H1 (cell line): Measurements from ENCODE around the gene WFDC10B. TPM values are rescaled to one million over a fixed set of nuclear protein-coding genes. Genes with fewer than 3 reads are reported as not detected.

ENCODE experiments used
- CTCF ChIA-PET: fragments of 300-600 bp; sonication (Branson Sonifier 250); formaldehyde crosslinking; loops from one replicate; lab custom pipeline; 2021; ENCODE audit not compliant: partially characterized antibody; lab: Charles Lee
- POLR2A ChIA-PET: fragments of 300-600 bp; sonication (Branson Sonifier 250); formaldehyde crosslinking; loops from one replicate; lab custom pipeline; 2021; ENCODE audit warnings: inconsistent platforms; ENCODE audit not compliant: partially characterized antibody; lab: Charles Lee
- DNase-seq, 2 experiments: peaks; one replicate each; pipeline versions ENCODE4 v3.0.0 to v3.0.0-alpha.2; 2010 to 2022; ENCODE audit warnings: low spot score in 2 of 2, low read depth in 1 of 2, mixed read lengths in 1 of 2
- FAIRE-seq: peaks from 2 replicates; lab custom pipeline; 2011; peaks lifted over from hg19 to GRCh38; lab: Jason Lieb, UNC
- H2AFZ ChIP-seq: 2 replicates; pipeline ENCODE4 v1.8.1; 2012; ENCODE audit warnings: low read length, inconsistent platforms
- H2AK5ac ChIP-seq: 2 replicates; pipeline ENCODE4 v1.6.1; 2013; ENCODE audit warnings: low read depth, low read length
- H2BK120ac ChIP-seq: replicated peaks from 2 replicates; pipeline ENCODE3; 2013; ENCODE audit warnings: low read depth, low read length, inconsistent platforms
- H2BK12ac ChIP-seq: 2 replicates; pipeline ENCODE4 v1.6.1; 2013; ENCODE audit warnings: low read depth, low read length
- H2BK15ac ChIP-seq: 2 replicates; pipeline ENCODE4 v1.6.1; 2013; ENCODE audit warnings: low read length
- H2BK20ac ChIP-seq: 2 replicates; pipeline ENCODE4 v1.6.1; 2013; ENCODE audit warnings: low read length
- H2BK5ac ChIP-seq: 2 replicates; pipeline ENCODE4 v1.6.1; 2013; ENCODE audit warnings: low read depth, low read length
- H3K14ac ChIP-seq: 2 replicates; pipeline ENCODE4 v1.6.1; 2013; ENCODE audit warnings: inconsistent platforms; ENCODE audit not compliant: insufficient read length
- H3K18ac ChIP-seq: 2 replicates; pipeline ENCODE4 v1.6.1; 2013; ENCODE audit warnings: low read length; ENCODE audit errors: extremely low read depth
- H3K23ac ChIP-seq: 2 replicates; pipeline ENCODE4 v1.6.1; 2013; ENCODE audit warnings: inconsistent platforms; ENCODE audit not compliant: insufficient read length
- H3K23me2 ChIP-seq: 2 replicates; pipeline ENCODE4 v1.6.1; 2013; ENCODE audit warnings: low read depth, low read length
- H3K27ac ChIP-seq: 2 replicates; pipeline ENCODE4 v1.6.1; 2011; ENCODE audit warnings: low read depth, low read length, inconsistent platforms
- H3K27me3 ChIP-seq, 4 experiments: replicated peaks in 1 of 4; 1 replicate in 1 of 4; 2 replicates in 3 of 4; pipeline versions ENCODE4 v1.6.1 to v1.8.1; 2011 to 2013; ENCODE audit warnings: low read length in 3 of 4, mild to moderate bottlenecking in 3 of 4, inconsistent platforms in 2 of 4, mixed read lengths in 2 of 4, moderate library complexity in 1 of 4; ENCODE audit not compliant: control insufficient read depth in 3 of 4, insufficient read depth in 3 of 4; ENCODE audit errors: extremely low read depth in 1 of 4
- H3K36me3 ChIP-seq, 4 experiments: 2 replicates each; pipeline versions ENCODE4 v1.6.1 to v1.8.1; 2011 to 2013; ENCODE audit warnings: mild to moderate bottlenecking in 4 of 4, low read length in 3 of 4, moderate library complexity in 2 of 4, control low read depth in 1 of 4, inconsistent platforms in 1 of 4; ENCODE audit not compliant: insufficient read depth in 4 of 4, control insufficient read depth in 2 of 4
- H3K4ac ChIP-seq: replicated peaks from 2 replicates; pipeline ENCODE3; 2013; ENCODE audit warnings: low read length, low read depth, mixed read lengths, inconsistent platforms; ENCODE audit not compliant: insufficient read length
- H3K4me1 ChIP-seq, 4 experiments: replicated peaks in 1 of 4; 1 replicate in 1 of 4; 2 replicates in 3 of 4; pipeline versions ENCODE4 v1.6.1 to v1.8.1; 2011 to 2013; ENCODE audit warnings: low read length in 3 of 4, inconsistent platforms in 2 of 4, mixed read lengths in 1 of 4; ENCODE audit not compliant: insufficient read depth in 4 of 4, control insufficient read depth in 3 of 4
- H3K4me2 ChIP-seq, 2 experiments: 2 replicates each; pipeline versions ENCODE4 v1.6.1 to v1.8.1; 2011 to 2013; ENCODE audit warnings: low read depth in 2 of 2, low read length in 2 of 2, control low read depth in 1 of 2, inconsistent platforms in 1 of 2, mild to moderate bottlenecking in 1 of 2; ENCODE audit not compliant: insufficient read depth in 1 of 2
- H3K4me3 ChIP-seq, 4 experiments: fragments of 200-600, 300-600 bp in 1 of 4; sonication (generic), shearing (Covaris generic), sonication (Bioruptor Twin) in 1 of 4; 2 replicates each; pipeline versions ENCODE4 v1.5.1 to v1.8.1; 2011 to 2016; ENCODE audit warnings: low read length in 4 of 4, low read depth in 3 of 4, control low read depth in 2 of 4, inconsistent platforms in 2 of 4, mild to moderate bottlenecking in 2 of 4, mixed read lengths in 1 of 4, moderate library complexity in 1 of 4; ENCODE audit not compliant: insufficient read depth in 2 of 4; ENCODE audit errors: extremely low read depth in 1 of 4
- H3K56ac ChIP-seq: replicated peaks from 2 replicates; pipeline ENCODE3; 2013; ENCODE audit warnings: low read depth, mild to moderate bottlenecking, mixed read lengths, low read length, inconsistent platforms; ENCODE audit not compliant: insufficient read length
- H3K79me1 ChIP-seq: 2 replicates; pipeline ENCODE4 v1.6.1; 2013; ENCODE audit warnings: low read depth, low read length, control low read depth
- H3K79me2 ChIP-seq, 2 experiments: 2 replicates each; pipeline versions ENCODE4 v1.6.1 to v1.8.1; 2012 to 2013; ENCODE audit warnings: low read length in 2 of 2, mild to moderate bottlenecking in 2 of 2, inconsistent platforms in 1 of 2; ENCODE audit not compliant: insufficient read depth in 2 of 2, control insufficient read depth in 1 of 2
- H3K9ac ChIP-seq, 4 experiments: replicated peaks in 1 of 4; 1 replicate in 1 of 4; 2 replicates in 3 of 4; pipeline versions ENCODE4 v1.6.1 to v1.8.1; 2011 to 2013; ENCODE audit warnings: low read depth in 3 of 4, low read length in 3 of 4, control low read depth in 2 of 4, mild to moderate bottlenecking in 2 of 4, moderate library complexity in 2 of 4, inconsistent platforms in 1 of 4; ENCODE audit errors: extremely low read depth in 1 of 4
- H3K9me3 ChIP-seq, 2 experiments: 2 replicates each; pipeline versions ENCODE4 v1.6.1 to v1.8.1; 2012 to 2013; ENCODE audit warnings: mild to moderate bottlenecking in 2 of 2, moderate library complexity in 2 of 2, control low read depth in 1 of 2, inconsistent platforms in 1 of 2, low read depth in 1 of 2, low read length in 1 of 2, mixed read lengths in 1 of 2; ENCODE audit not compliant: insufficient read depth in 2 of 2
- H4K20me1 ChIP-seq, 2 experiments: replicated peaks in 1 of 2; 2 replicates each; pipeline versions ENCODE3 to v1.8.1; 2011 to 2013; ENCODE audit warnings: inconsistent platforms in 2 of 2, low read length in 2 of 2, mild to moderate bottlenecking in 1 of 2; ENCODE audit not compliant: insufficient read depth in 2 of 2, control insufficient read depth in 1 of 2
- H4K5ac ChIP-seq: 2 replicates; pipeline ENCODE4 v1.6.1; 2013; ENCODE audit warnings: low read length, low read depth, mixed read lengths, inconsistent platforms; ENCODE audit not compliant: insufficient read length
- H4K8ac ChIP-seq: 2 replicates; pipeline ENCODE4 v1.8.0; 2013; ENCODE audit warnings: mild to moderate bottlenecking, moderate library complexity, low read length, inconsistent platforms; ENCODE audit not compliant: insufficient read depth; ENCODE audit errors: extremely low read depth
- H4K91ac ChIP-seq: replicated peaks from 2 replicates; pipeline ENCODE3; 2013; ENCODE audit warnings: low read length, mixed read lengths, inconsistent platforms; ENCODE audit not compliant: insufficient read length
- CTCF ChIP-seq, 3 experiments: IDR thresholded peaks; 1 replicate in 2 of 3; 2 replicates in 1 of 3; pipeline versions ENCODE4 v1.5.1 to v1.6.1; 2011; ENCODE audit warnings: low read length in 3 of 3, mild to moderate bottlenecking in 3 of 3, inconsistent platforms in 2 of 3, low read depth in 1 of 3, moderate library complexity in 1 of 3; ENCODE audit not compliant: insufficient read depth in 1 of 3; ENCODE audit errors: control extremely low read depth in 1 of 3
- EP300 ChIP-seq, 2 experiments: IDR thresholded peaks; 1 replicate in 1 of 2; 2 replicates in 1 of 2; pipeline ENCODE4 v1.6.1; 2011 to 2012; ENCODE audit warnings: low read depth in 2 of 2, low read length in 2 of 2, mild to moderate bottlenecking in 2 of 2, borderline replicate concordance in 1 of 2, inconsistent platforms in 1 of 2, moderate library complexity in 1 of 2
- JUN ChIP-seq: IDR thresholded peaks from 2 replicates; pipeline ENCODE4 v1.6.1; 2011; ENCODE audit warnings: low read depth, mild to moderate bottlenecking, improper control_type of control experiment, low read length
- RXRA ChIP-seq: IDR thresholded peaks from 2 replicates; pipeline ENCODE4 v1.6.1; 2011; ENCODE audit warnings: low read depth, mild to moderate bottlenecking, low read length, moderate library complexity; ENCODE audit not compliant: insufficient read depth
- SAP30 ChIP-seq: fragments of 300-600 bp; sonication (generic); IDR thresholded peaks from 2 replicates; pipeline ENCODE4 v1.7.1; 2012; ENCODE audit warnings: low read length, moderate library complexity, mild to moderate bottlenecking, inconsistent platforms; ENCODE audit not compliant: insufficient read depth, insufficient replicate concordance
- WGBS, 2 experiments: shearing (Covaris generic) in 1 of 2; methylation state at CpG; one replicate each; pipeline versions ENCODE4 v1.1.6 to v1.1.7; 2013 to 2015; ENCODE audit warnings: low lambda C conversion rate in 2 of 2, mixed read lengths in 2 of 2, inconsistent platforms in 1 of 2, low coverage in 1 of 2, missing lambda C conversion rate in 1 of 2; ENCODE audit not compliant: insufficient replicate concordance in 2 of 2, insufficient coverage in 1 of 2, insufficient read length in 1 of 2; ENCODE audit errors: extremely low coverage in 1 of 2, missing lambda C conversion rate in 1 of 2; 5-methylcytosine and 5-hydroxymethylcytosine counted together
- polyA plus RNA-seq, 7 experiments: library from polyadenylated mRNA; depleted of rRNA in 3 of 7; stranded (reverse) in 5 of 7; unstranded in 2 of 7; fragments of >200 nt in 5 of 7; fragments of 200-250 nt in 2 of 7; gene quantifications; 1 replicate in 5 of 7; 2 replicates in 1 of 7; 4 replicates in 1 of 7; pipeline versions ENCODE4 v1.2.1 to v1.2.3, GENCODE V29; 2011 to 2013; ENCODE audit warnings: missing spikeins in 2 of 7, mixed read lengths in 2 of 7
- total RNA-seq: library from RNA; stranded (reverse); fragmentation: NEBNext Ultra II Directional; extraction: Animal tissue kit (Norgen Biotek cat#: 25700); gene quantifications from 2 replicates; pipeline ENCODE4 v1.2.1, GENCODE V29; 2021

Gene WFDC10B
- total and polyA plus RNA-seq, 2 of the 8 experiments (the other 6 are each of a cell fraction or from before 2014, with no cell fraction given) = 0.21 to 0.54 TPM

DNA sequence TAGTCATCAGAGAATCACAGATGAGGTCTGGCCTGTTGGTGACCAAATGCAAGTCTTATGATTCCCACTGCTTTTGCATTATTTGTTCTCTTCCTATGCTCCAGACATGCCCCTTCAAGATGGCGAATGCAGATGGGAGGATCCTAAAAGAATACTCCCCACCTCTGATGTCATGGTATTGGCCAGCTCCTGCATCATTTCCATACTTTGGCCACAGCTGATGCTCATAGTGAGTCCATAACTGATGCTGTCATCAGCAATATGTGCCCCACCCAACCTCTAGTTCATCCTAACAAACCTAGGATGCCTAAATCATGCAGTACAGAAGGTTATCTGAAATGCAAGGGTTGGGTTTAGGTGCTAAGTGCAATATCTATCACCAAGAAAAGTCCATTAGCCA, 68.3 kb downstream of the WFDC10B start:
- Histone ChIP-seq H3K27me3 (0 out of 7 replicates have a peak, but pooled peaks cover 0 to 2% (median 0%) of the 10 kb centered on the region in 4 experiments), H3K56ac (no peak overlapping the region), H3K9me3 (no peaks in the 10 kb centered on the region), H2BK12ac (no peak overlapping the region), H3K4ac (no peak overlapping the region), H4K5ac (no peak overlapping the region), H3K14ac (no peak overlapping the region), H3K4me2 (no peak overlapping the region), H4K91ac (no peak overlapping the region), H3K27ac (no peak overlapping the region), H3K9ac (no peak overlapping the region), H3K4me1 (no peaks in the 10 kb centered on the region), H2BK20ac (no peak overlapping the region), H2AFZ (no peak overlapping the region), H3K23ac (no peak overlapping the region), H3K4me3 (no peak overlapping the region), H2BK120ac (no peak overlapping the region), H2AK5ac (no peak overlapping the region), H2BK5ac (no peak overlapping the region), H3K79me2 (no peaks in the 10 kb centered on the region), H3K18ac (no peak overlapping the region), H4K8ac (no peak overlapping the region), H2BK15ac (no peak overlapping the region), H3K36me3 (no peaks in the 10 kb centered on the region), H3K23me2 (no peaks in the 10 kb centered on the region), H4K20me1 (no peaks in the 10 kb centered on the region), H3K79me1 (no peaks in the 10 kb centered on the region)
- no peak for FAIRE-seq
- no peak for DNase-seq
- 86% methylated on average over 1 of the region's 1 CpG; no CpG with 5 or more reads in 1 of the 2 experiments for WGBS, 2 experiments
- POLR2A ChIA-PET = no interaction called here
- CTCF ChIA-PET = no interaction called here
- TF ChIP-seq JUN (no peak), EP300 (IDR thresholded peaks at IDR 0.05; ENCODE audit: borderline replicate concordance in 1 of 2, low read depth in 2 of 2, low read length in 2 of 2) (no peak), CTCF (IDR thresholded peaks at IDR 0.05; ENCODE audit: control extremely low read depth in 1 of 3, insufficient read depth in 1 of 3, low read depth in 1 of 3, low read length in 3 of 3) (no peak), RXRA (no peak), SAP30 (no peak)
